AG09319 (cell line): ENCODE data around the gene MYO7A.

ENCODE experiments used
- DNase-seq: peaks from one replicate; pipeline ENCODE4 v3.0.0-alpha.2; 2010; ENCODE audit warnings: low read depth; ENCODE audit errors: extremely low read depth
- TF ChIP-seq, protein P1 (sequence below): IDR thresholded peaks from 2 replicates; pipeline ENCODE4 v1.5.1; 2011; ENCODE audit warnings: low read depth, mild to moderate bottlenecking, inconsistent platforms, low read length, moderate library complexity

MYO7A gene

DNA sequence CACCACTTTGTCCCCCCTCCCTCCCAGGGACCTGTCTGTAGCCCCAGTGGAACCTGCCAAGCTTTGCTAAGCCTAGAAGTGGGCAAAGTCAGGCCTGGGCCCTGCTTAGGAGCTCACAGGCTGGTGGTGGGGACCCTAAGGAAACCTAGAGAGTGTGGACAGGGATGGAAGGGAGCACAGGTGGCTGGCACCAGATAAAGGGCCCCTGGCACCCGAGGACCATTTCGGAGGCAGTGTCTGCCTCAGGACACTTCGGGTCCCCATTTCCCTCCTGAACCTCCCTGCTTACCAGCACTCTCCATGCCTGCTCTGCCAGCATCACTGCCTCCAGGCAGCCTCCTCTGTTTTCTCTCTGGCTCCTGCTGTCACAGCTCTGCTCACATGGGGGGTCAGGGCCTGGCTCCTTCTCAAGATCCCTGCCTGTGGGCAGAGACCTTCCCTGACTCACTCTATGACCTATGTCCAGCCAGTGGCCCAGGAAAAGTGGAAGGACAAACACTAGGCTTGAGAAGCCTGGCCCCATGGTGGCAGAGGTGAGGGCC, 39.0 kb upstream of the MYO7A start:
- TF ChIP-seq, protein P1, sequence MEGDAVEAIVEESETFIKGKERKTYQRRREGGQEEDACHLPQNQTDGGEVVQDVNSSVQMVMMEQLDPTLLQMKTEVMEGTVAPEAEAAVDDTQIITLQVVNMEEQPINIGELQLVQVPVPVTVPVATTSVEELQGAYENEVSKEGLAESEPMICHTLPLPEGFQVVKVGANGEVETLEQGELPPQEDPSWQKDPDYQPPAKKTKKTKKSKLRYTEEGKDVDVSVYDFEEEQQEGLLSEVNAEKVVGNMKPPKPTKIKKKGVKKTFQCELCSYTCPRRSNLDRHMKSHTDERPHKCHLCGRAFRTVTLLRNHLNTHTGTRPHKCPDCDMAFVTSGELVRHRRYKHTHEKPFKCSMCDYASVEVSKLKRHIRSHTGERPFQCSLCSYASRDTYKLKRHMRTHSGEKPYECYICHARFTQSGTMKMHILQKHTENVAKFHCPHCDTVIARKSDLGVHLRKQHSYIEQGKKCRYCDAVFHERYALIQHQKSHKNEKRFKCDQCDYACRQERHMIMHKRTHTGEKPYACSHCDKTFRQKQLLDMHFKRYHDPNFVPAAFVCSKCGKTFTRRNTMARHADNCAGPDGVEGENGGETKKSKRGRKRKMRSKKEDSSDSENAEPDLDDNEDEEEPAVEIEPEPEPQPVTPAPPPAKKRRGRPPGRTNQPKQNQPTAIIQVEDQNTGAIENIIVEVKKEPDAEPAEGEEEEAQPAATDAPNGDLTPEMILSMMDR = no peak
- DNase-seq = no peak

DNA sequence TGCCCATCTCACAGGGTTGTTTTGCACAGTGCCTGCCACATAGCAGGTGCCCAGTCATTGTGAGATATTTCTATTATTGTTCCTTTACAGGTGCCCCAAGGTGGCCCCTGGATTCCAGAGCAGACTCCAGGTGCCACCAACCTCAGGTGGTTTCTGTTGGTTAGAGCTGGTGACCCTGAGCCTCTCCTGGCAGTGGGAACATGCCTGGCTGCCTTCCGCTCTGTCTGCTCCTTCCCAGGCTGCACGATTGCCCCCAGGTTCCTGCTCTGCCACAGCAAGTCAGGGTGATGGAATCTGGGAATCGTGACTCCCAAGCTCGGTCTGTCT, 38.0 kb upstream of the MYO7A start:
- TF ChIP-seq, protein P1 = no peak
- DNase-seq = no peak

DNA sequence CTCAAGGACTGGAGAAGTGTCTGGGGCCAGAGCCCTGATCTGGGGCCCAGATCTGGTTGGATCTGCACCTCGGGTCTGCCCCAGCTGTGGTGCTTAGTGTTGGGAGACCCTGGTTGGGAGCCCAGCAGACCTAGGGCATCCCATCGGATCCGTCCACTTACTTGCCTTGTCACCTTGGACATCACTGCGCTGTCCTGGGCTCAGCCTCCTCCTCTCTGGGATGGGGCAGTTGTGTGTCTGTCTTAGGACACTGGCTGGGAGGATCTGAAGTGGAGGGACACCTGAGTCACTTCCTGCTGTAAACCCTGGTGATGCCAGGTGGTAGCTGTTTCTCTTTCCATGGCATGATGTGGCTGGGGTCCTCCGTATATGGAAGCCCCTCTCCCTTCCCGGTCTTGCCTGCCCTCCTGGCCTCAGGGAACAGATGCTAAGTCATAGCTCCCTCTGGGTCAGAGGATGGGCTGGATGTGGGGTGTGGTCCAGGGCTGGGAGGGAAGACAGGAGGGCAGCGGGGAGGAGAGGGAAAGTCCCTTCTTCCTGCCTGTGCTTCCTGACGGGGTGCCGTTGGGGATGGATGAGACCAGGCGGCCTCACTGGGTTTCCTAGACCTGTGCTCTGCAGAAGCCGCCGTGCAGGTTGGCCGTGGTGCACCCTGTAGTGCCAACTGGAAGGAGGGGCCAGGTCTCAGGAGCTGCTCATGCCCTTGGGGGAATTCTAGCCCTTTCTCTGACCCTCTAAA, 37.5 kb upstream of the MYO7A start:
- TF ChIP-seq, protein P1 = no peak
- no peak for DNase-seq

DNA sequence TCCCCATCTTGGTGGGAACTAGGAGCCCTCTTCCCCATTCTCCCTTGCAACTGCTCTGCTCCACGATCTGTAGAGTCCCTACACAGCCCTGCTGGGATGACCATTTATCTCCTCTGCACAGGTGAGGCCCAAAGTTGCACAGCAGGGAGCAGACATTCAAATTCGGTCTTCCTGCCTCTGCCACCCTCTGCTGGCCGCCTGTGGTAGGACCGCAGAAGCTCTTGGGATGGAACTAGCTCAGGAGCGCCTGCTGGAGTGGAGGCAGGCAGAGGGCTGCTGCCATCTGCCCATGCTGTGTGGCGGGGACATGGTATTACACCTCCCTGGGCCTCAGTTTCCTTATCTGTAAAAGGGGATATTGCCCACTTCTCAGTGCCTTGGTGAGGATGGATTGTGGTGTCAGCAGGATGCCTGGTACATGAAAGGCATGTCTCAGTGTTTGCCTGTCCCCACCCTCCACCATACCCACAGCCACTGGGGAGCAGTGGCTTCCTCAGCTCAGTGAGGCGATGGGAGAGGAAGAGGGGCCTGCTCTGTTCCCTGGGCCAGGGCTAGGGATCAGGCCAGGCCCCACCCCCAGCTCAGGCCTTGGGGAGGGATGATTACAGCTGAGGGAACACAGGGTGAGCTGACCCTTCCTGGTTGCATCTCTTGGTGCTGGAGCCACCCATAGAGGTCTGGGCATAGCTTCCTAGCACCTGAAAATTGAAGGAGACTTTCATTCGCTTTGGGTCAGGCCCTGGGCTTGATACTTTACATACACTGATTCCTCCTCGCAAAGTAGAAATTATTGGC, 36.7 kb upstream of the MYO7A start:
- DNase-seq = no peak
- TF ChIP-seq, protein P1 = peak; percentile 96

DNA sequence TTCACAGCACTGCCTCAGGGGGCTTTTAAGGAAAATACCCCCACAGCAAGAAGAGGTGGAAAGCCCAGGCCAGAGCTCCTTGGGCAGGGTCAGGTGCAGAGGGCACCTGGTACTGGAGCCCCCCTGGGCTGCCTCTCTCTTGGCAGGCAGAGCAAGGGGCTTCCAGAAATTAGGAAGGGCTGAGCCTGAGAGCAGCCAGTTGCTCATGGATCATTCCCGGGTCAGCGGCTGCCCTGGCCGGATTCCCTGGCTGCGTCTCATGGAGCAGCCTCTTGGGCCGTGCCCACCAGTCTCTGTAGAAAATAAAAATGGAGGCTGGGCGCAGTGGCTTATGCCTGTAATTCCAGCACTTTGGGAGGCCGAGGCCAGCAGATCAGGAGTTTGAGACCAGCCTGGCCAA, 35.7 kb upstream of the MYO7A start:
- TF ChIP-seq, protein P1 = no peak
- DNase-seq = no peak

DNA sequence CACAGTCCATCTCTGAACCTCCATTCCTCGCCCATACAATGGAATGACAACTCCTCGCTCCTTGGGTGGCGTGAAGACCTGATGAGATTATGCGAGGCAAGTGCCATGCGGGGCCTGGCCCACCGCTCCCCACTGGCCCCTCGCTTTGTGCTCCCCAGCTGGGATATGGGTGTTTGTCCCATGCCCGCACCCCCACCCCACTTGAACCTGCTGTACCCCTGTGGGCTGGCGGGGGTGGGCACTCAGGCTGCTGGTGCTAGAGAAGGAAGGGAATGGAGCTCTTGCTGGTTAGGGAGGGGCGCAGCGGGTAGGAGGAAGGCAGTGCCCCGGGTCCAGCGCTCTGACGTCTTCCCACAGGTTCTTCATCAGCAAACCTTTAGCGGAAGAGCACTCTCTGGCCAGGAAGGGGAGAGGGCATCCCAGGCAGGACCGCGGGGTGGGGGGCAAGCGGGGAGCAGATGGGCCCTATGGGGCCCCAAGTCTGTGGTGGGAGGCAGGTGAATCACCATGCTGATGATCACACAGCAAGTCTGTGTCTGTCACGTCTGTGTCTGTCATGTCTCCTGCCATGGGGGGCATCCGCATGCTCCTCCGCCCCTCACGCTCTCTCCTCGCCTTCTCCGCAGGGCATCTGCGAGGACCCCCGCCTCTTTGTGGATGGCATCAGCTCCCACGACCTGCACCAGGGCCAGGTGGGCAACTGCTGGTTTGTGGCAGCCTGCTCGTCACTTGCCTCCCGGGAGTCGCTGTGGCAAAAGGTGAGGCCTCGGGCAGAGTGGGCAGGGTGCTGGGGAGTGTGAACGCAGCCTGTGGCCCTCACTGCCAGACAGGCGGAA, 34.8 kb upstream of the MYO7A start:
- TF ChIP-seq, protein P1 = no peak
- no peak for DNase-seq
